IMR-90 (cell line): ENCODE data around the gene AGXT2. TPM values are rescaled to one million over a fixed set of nuclear protein-coding genes. Genes with fewer than 3 reads are reported as not detected.

ENCODE experiments used
- ATAC-seq: fragments of 200-7000 bp; cut with Tn5 transposase; 2 replicates; pipeline ENCODE4 v1.9.1; 2020; ENCODE audit warnings: low read depth, mild to moderate bottlenecking, moderate library complexity
- BruUV-seq: library from RNA; stranded (reverse); fragments of 400-500 nt; replicated peaks from 2 replicates; lab custom pipeline; 2021; lab: Mats Ljungman, UMichigan
- CTCF ChIA-PET: fragments of 300-600 bp; formaldehyde crosslinking; extraction: SDS; loops from one replicate; lab custom pipeline; 2021; ENCODE audit warnings: antibody characterized with exemption; lab: Yijun Ruan, JAX
- POLR2A ChIA-PET: fragments of 300-600 bp; sonication (Branson Sonifier 250); formaldehyde crosslinking; loops from one replicate; lab custom pipeline; 2022; ENCODE audit warnings: antibody characterized with exemption; ENCODE audit not compliant: unreplicated experiment; lab: Charles Lee
- DNase-seq: peaks from one replicate; pipeline ENCODE4 v3.0.0; 2013
- H2AFZ ChIP-seq: replicated peaks from 2 replicates; pipeline ENCODE3; 2013; ENCODE audit warnings: low read length, mild to moderate bottlenecking; ENCODE audit not compliant: poor library complexity
- H2AK5ac ChIP-seq: 2 replicates; pipeline ENCODE4 v1.6.1; 2013; ENCODE audit warnings: low read depth, low read length, inconsistent platforms
- H2AK9ac ChIP-seq: replicated peaks from 2 replicates; pipeline ENCODE3; 2013; ENCODE audit warnings: mild to moderate bottlenecking, low read depth, low read length, moderate library complexity; ENCODE audit not compliant: poor library complexity
- H2BK120ac ChIP-seq: 2 replicates; pipeline ENCODE4 v1.6.1; 2013; ENCODE audit warnings: low read depth, low read length, inconsistent platforms
- H2BK15ac ChIP-seq: 3 replicates; pipeline ENCODE4 v1.6.1; 2013; ENCODE audit warnings: low read depth, low read length, inconsistent platforms
- H2BK20ac ChIP-seq: 2 replicates; pipeline ENCODE4 v1.6.1; 2013; ENCODE audit warnings: low read depth, mild to moderate bottlenecking, inconsistent platforms, low read length, moderate library complexity
- H2BK5ac ChIP-seq: 2 replicates; pipeline ENCODE4 v1.6.1; 2013; ENCODE audit warnings: mild to moderate bottlenecking, low read depth, low read length, inconsistent platforms; ENCODE audit not compliant: poor library complexity, severe bottlenecking
- H3K14ac ChIP-seq: replicated peaks from 2 replicates; pipeline ENCODE4 v1.6.1; 2013; ENCODE audit warnings: low read depth, low read length, inconsistent platforms
- H3K18ac ChIP-seq: 2 replicates; pipeline ENCODE4 v1.6.1; 2013; ENCODE audit warnings: low read depth, low read length, control low read depth
- H3K23ac ChIP-seq: 2 replicates; pipeline ENCODE4 v1.6.1; 2013; ENCODE audit warnings: low read depth, low read length, inconsistent platforms
- H3K27ac ChIP-seq: 2 replicates; pipeline ENCODE4 v1.5.1; 2013; ENCODE audit warnings: mild to moderate bottlenecking, control low read depth, low read length; ENCODE audit not compliant: insufficient read depth
- H3K27me3 ChIP-seq: 2 replicates; pipeline ENCODE4 v1.6.1; 2013; ENCODE audit warnings: low read length; ENCODE audit not compliant: control insufficient read depth, insufficient read depth
- H3K36me3 ChIP-seq: 2 replicates; pipeline ENCODE4 v1.6.1; 2013; ENCODE audit warnings: low read length, mixed read lengths; ENCODE audit not compliant: control insufficient read depth, insufficient read depth
- H3K4ac ChIP-seq: 2 replicates; pipeline ENCODE4 v1.6.1; 2013; ENCODE audit warnings: low read depth, low read length, inconsistent platforms
- H3K4me1 ChIP-seq: 2 replicates; pipeline ENCODE4 v1.6.1; 2013; ENCODE audit warnings: low read length, mixed read lengths; ENCODE audit not compliant: control insufficient read depth, insufficient read depth
- H3K4me2 ChIP-seq: 2 replicates; pipeline ENCODE4 v1.6.1; 2013; ENCODE audit warnings: low read depth, mild to moderate bottlenecking, control low read depth, low read length, moderate library complexity
- H3K4me3 ChIP-seq: 2 replicates; pipeline ENCODE4 v1.5.1; 2013; ENCODE audit warnings: low read depth, mild to moderate bottlenecking, control low read depth, low read length, moderate library complexity; ENCODE audit not compliant: insufficient read depth
- H3K56ac ChIP-seq: 2 replicates; pipeline ENCODE4 v1.6.1; 2013; ENCODE audit warnings: low read length, inconsistent platforms; ENCODE audit not compliant: insufficient read depth; ENCODE audit errors: extremely low read depth
- H3K79me1 ChIP-seq, 2 experiments: 2 replicates each; pipeline ENCODE4 v1.6.1; 2013; ENCODE audit warnings: low read length in 2 of 2, inconsistent platforms in 1 of 2, low read depth in 1 of 2
- H3K9ac ChIP-seq: 2 replicates; pipeline ENCODE4 v1.6.1; 2013; ENCODE audit warnings: low read depth, low read length, control low read depth
- H3K9me1 ChIP-seq: 2 replicates; pipeline ENCODE4 v1.6.1; 2013; ENCODE audit warnings: low read length, inconsistent platforms; ENCODE audit not compliant: insufficient read depth
- H3K9me3 ChIP-seq: 2 replicates; pipeline ENCODE4 v1.6.1; 2013; ENCODE audit warnings: low read length; ENCODE audit not compliant: control insufficient read depth, insufficient read depth
- H4K20me1 ChIP-seq: 2 replicates; pipeline ENCODE4 v1.6.1; 2013; ENCODE audit warnings: low read length, inconsistent platforms; ENCODE audit not compliant: insufficient read depth
- H4K5ac ChIP-seq: 2 replicates; pipeline ENCODE4 v1.6.1; 2013; ENCODE audit warnings: mild to moderate bottlenecking, low read depth, low read length, control low read depth
- H4K8ac ChIP-seq, 2 experiments: 2 replicates each; pipeline ENCODE4 v1.6.1; 2013; ENCODE audit warnings: low read depth in 2 of 2, low read length in 2 of 2, control low read depth in 1 of 2, inconsistent platforms in 1 of 2
- H4K91ac ChIP-seq: 2 replicates; pipeline ENCODE4 v1.6.1; 2013; ENCODE audit warnings: low read depth, low read length, inconsistent platforms; ENCODE audit not compliant: insufficient read depth
- CTCF ChIP-seq: conservative IDR thresholded peaks from 2 replicates; pipeline ENCODE4 v1.5.1; 2012; ENCODE audit warnings: mild to moderate bottlenecking, low read depth, low read length, improper control_type of control experiment
- WGBS, 2 experiments: methylation state at CpG; one replicate each; pipeline versions ENCODE4 v1.1.5 to v1.1.7; 2013; ENCODE audit warnings: missing lambda C conversion rate in 2 of 2; ENCODE audit not compliant: insufficient read length in 1 of 2; ENCODE audit errors: extremely low coverage in 2 of 2; 5-methylcytosine and 5-hydroxymethylcytosine counted together
- dilution Hi-C: fragments of 300-500 bp; cut with HindIII; formaldehyde crosslinking; loops from one replicate; pipeline ENCODE4 v1.14.3; 2018; ENCODE audit warnings: low sequenced_read_pairs; ENCODE audit not compliant: unreplicated experiment
- in situ Hi-C: fragments of 300-500 bp; cut with MboI; formaldehyde crosslinking; loops from 3 replicates; pipeline ENCODE4 v1.14.3; 2019; ENCODE audit warnings: low sequenced_read_pairs, inconsistent platforms, mixed read lengths
- intact Hi-C: fragments of 100-400 bp; cut with micrococcal nuclease; formaldehyde crosslinking; loops from 2 replicates; pipeline ENCODE4 v1.10.0; 2022
- polyA plus RNA-seq, 3 experiments: library from polyadenylated mRNA; depleted of rRNA; stranded (reverse); fragments of >200 nt; gene quantifications; 2 replicates each; pipeline ENCODE4 v1.2.3, GENCODE V29; 2012; ENCODE audit warnings: low replicate concordance in 1 of 3
- total RNA-seq: library from RNA; depleted of rRNA; stranded (reverse); fragments of >200 nt; gene quantifications from 2 replicates; pipeline ENCODE4 v1.2.3, GENCODE V29; 2012
- TF ChIP-seq, protein P1 (sequence below): fragments of 150-350 bp; IDR thresholded peaks from 2 replicates; pipeline ENCODE4 v1.6.1; 2017; ENCODE audit warnings: mild to moderate bottlenecking, antibody characterized with exemption, low read length, low read depth

The AGXT2 gene
- total and polyA plus RNA-seq, 2 of the 4 experiments (the other 2 are of a cell fraction) = not detected

DNA sequence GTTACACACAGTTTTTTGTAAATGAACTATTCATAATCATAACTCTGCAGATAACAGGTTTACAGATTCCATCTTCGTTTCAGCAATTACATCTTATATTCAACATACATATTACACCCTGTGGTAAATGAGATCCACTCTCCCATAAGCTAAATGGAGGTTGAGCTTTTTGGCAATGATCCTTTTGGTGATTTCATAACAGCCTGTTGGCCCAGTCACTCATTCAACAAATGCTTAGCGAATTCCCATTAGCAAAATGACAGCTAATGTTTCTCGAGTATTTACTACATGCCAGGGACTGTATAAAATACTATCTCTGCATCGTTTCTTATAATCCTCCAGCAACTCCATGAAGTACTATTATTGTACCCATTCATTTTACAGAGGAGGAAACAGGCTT lies 25.4 kb upstream of the AGXT2 start:
- POLR2A ChIA-PET = no interaction called here
- H2AK9ac ChIP-seq = no peak overlapping the region
- no peak overlapping the region for H3K56ac ChIP-seq
- CTCF ChIA-PET = no interaction called here
- no peaks in the 10 kb centered on the region for H3K4me1 ChIP-seq
- no peak overlapping the region for H2BK15ac ChIP-seq
- no peak overlapping the region for H2BK20ac ChIP-seq
- H3K23ac ChIP-seq = no peak overlapping the region
- no CpG with 5 or more reads among the region's 4 CpGs for WGBS, 2 experiments
- DNase-seq (no peak), ATAC-seq (no peak)
- H3K9me1 ChIP-seq = no peaks in the 10 kb centered on the region
- no TSS peak for BruUV-seq
- no peaks in the 10 kb centered on the region for H3K36me3 ChIP-seq
- no peak overlapping the region for H3K4ac ChIP-seq
- peaks cover 2% of the 10 kb centered on the region; the same call in 1 of the 2 replicates for H3K9me3 ChIP-seq
- dilution Hi-C loops = no loop called here
- no peak overlapping the region for H3K14ac ChIP-seq
- in situ Hi-C loops = no loop called here
- no peak overlapping the region for H4K91ac ChIP-seq
- no peak overlapping the region for H4K5ac ChIP-seq
- no peak overlapping the region for H3K18ac ChIP-seq
- TF ChIP-seq CTCF = no peak
- TF ChIP-seq, protein P1, sequence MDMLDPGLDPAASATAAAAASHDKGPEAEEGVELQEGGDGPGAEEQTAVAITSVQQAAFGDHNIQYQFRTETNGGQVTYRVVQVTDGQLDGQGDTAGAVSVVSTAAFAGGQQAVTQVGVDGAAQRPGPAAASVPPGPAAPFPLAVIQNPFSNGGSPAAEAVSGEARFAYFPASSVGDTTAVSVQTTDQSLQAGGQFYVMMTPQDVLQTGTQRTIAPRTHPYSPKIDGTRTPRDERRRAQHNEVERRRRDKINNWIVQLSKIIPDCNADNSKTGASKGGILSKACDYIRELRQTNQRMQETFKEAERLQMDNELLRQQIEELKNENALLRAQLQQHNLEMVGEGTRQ = no peak
- H3K27ac ChIP-seq = no peak overlapping the region
- no peak overlapping the region for H2BK120ac ChIP-seq
- H2AK5ac ChIP-seq = no peak overlapping the region
- no peak overlapping the region for H2AFZ ChIP-seq
- no peak overlapping the region for H2BK5ac ChIP-seq
- intact Hi-C loops = no loop called here
- no peak overlapping the region for H3K9ac ChIP-seq
- H4K8ac ChIP-seq = no peak overlapping the region
- no peak overlapping the region for H3K4me2 ChIP-seq
- H3K79me1 ChIP-seq = no peaks in the 10 kb centered on the region
- no peak overlapping the region for H3K4me3 ChIP-seq
- H4K20me1 ChIP-seq = no peaks in the 10 kb centered on the region
- H3K27me3 ChIP-seq = peaks cover 2% of the 10 kb centered on the region
